HG02588 (cell line): ENCODE measurements around the gene AAR2.

Experiments
- ATAC-seq: cut with Tn5 transposase; IDR thresholded peaks from one replicate; pipeline ENCODE4 v1.9.1; 2021; ENCODE audit warnings: mild to moderate bottlenecking, moderate library complexity; ENCODE audit not compliant: unreplicated experiment

Gene AAR2

GRCh38 chr20:36259177-36260061, 23.1 kb downstream of the AAR2 start:
- no peak for ATAC-seq

- no peak for ATAC-seq
Measured at GRCh38 chr20:36260316-36260715, 24.0 kb downstream of the AAR2 start.

GRCh38 chr20:36261389-36262105, 25.3 kb downstream of the AAR2 start:
- no peak for ATAC-seq

GRCh38 chr20:36262440-36262839, 26.2 kb downstream of the AAR2 start:
- no peak for ATAC-seq

GRCh38 chr20:36264426-36265246, 28.4 kb downstream of the AAR2 start:
- no peak for ATAC-seq

- no peak for ATAC-seq
Measured at GRCh38 chr20:36266189-36266588, 29.9 kb downstream of the AAR2 start.

- ATAC-seq = no peak
Measured at GRCh38 chr20:36267605-36268381, 31.5 kb downstream of the AAR2 start.

GRCh38 chr20:36268440-36269342, 32.4 kb downstream of the AAR2 start:
- no peak for ATAC-seq

- ATAC-seq = no peak
Measured at GRCh38 chr20:36269507-36269906, 33.2 kb downstream of the AAR2 start.

GRCh38 chr20:36270744-36271638, 34.7 kb downstream of the AAR2 start:
- no peak for ATAC-seq

- ATAC-seq = no peak
Measured at GRCh38 chr20:36271639-36272546, 35.6 kb downstream of the AAR2 start.

GRCh38 chr20:36272547-36273220, 36.4 kb downstream of the AAR2 start:
- no peak for ATAC-seq

GRCh38 chr20:36273414-36274180, 37.3 kb downstream of the AAR2 start:
- ATAC-seq = no peak

- no peak for ATAC-seq
Measured at GRCh38 chr20:36274181-36274841, 38.0 kb downstream of the AAR2 start.

GRCh38 chr20:36275011-36275410, 38.7 kb downstream of the AAR2 start:
- ATAC-seq = no peak
